Mucosa of rectum (tissue), 2 donors: Measurements from ENCODE around the gene SLC17A4.
A peak's percentile ranks its signal among the peaks of the same experiment; 100 is the strongest.

Experiments
- H3K27ac ChIP-seq, 2 donors: one replicate each; pipeline ENCODE4 v1.7.0; 2013; ENCODE audit warnings: inconsistent platforms in 2 of 2, low read depth in 2 of 2, low read length in 2 of 2
- H3K27me3 ChIP-seq, 2 donors: one replicate each; pipeline ENCODE4 v1.7.0; 2013; ENCODE audit warnings: low read length in 2 of 2; ENCODE audit not compliant: control insufficient read depth in 2 of 2, insufficient read depth in 2 of 2
- H3K36me3 ChIP-seq, 2 donors: one replicate each; pipeline ENCODE4 v1.7.0; 2013; ENCODE audit warnings: low read length in 2 of 2; ENCODE audit not compliant: control insufficient read depth in 2 of 2, insufficient read depth in 2 of 2
- H3K4me1 ChIP-seq, 2 donors: one replicate each; pipeline ENCODE4 v1.7.0; 2013; ENCODE audit warnings: low read length in 2 of 2, mild to moderate bottlenecking in 1 of 2; ENCODE audit not compliant: control insufficient read depth in 2 of 2, insufficient read depth in 2 of 2
- H3K4me3 ChIP-seq, 2 donors: one replicate each; pipeline ENCODE4 v1.7.0; 2013; ENCODE audit warnings: low read length in 2 of 2
- H3K9ac ChIP-seq, 2 donors: one replicate each; pipeline ENCODE4 v1.7.0; 2013; ENCODE audit warnings: low read length in 2 of 2, low read depth in 1 of 2, mild to moderate bottlenecking in 1 of 2
- H3K9me3 ChIP-seq, 2 donors: one replicate each; pipeline ENCODE4 v1.7.0; 2013; ENCODE audit warnings: low read length in 2 of 2; ENCODE audit not compliant: control insufficient read depth in 2 of 2
- donor health status: healthy.
- donor health status: Normal muscosa, but diverticular disease.

SLC17A4 gene, protein sequence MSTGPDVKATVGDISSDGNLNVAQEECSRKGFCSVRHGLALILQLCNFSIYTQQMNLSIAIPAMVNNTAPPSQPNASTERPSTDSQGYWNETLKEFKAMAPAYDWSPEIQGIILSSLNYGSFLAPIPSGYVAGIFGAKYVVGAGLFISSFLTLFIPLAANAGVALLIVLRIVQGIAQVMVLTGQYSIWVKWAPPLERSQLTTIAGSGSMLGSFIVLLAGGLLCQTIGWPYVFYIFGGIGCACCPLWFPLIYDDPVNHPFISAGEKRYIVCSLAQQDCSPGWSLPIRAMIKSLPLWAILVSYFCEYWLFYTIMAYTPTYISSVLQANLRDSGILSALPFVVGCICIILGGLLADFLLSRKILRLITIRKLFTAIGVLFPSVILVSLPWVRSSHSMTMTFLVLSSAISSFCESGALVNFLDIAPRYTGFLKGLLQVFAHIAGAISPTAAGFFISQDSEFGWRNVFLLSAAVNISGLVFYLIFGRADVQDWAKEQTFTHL

DNA sequence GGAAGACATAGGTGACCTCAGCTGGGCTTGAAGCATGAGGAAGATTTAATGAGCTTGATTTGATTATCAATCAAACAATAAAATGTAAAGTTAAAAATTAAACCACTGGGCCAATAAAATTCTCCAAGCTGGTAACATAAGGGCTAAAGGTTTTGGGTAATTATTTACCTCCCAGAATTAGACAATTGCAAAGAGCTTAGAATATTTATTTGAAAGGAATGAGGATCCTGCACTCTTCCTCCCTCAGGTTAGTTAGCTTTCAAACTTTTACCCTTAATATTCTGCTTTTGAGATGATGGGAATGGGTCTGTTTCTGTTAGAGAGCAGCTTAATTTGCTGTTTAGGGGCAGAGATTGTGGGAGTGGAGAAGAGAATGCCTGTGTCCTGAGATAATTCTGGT lies at the start of gene SLC17A4:
SLC17A4 (plus strand) TSS at position 208 of the 400 bp plus-strand sequence. CDS start 7,221 bp downstream, outside the sequence.
- H3K9ac ChIP-seq, result peak within 1 kb of the TSS; percentile 48 to 62
- peak within 1 kb of the TSS; percentile 73 to 82 for H3K27ac ChIP-seq
- H3K9me3 ChIP-seq, result no peaks in the 10 kb centered on the region
- peaks cover 20 to 44% of the 10 kb centered on the region in 2 donors for H3K4me1 ChIP-seq
- no peaks in the 10 kb centered on the region for H3K36me3 ChIP-seq
- H3K4me3 ChIP-seq, result peak within 1 kb of the TSS; percentile 76 to 79
- H3K27me3 ChIP-seq, result no peaks in the 10 kb centered on the region

DNA sequence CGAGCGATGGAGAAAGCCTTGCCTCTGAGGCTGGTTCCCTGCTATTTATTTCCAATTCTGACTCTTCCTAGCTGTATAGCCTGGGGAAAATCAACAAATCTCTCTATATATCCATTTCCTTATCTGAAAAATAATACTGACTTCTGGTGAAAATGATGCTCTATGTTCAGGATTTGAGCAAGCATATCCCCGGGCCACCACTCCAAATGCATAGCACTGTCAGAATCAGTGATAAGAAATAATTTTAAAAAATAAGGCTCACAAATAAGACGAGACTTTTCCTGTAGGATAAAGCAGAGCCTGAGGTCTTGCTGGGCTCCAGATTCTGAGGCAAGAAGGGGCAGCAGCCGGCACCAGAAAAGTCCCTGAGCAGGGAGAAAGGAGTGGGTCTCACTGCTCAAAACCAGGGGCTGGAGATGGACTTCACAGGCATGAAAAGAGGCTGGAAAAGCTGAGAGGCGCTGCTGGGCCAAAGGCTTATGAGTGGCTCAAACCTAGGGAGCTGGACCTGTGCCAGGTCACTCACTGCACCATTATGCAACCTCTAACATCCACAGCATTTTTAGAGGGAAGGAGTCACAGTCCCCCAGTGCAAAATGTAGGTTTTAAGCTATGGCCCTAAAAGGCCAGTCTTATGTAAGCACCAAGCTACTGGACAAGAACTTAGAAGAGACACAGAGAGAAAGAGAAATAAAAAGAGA lies 48.1 kb upstream of the SLC17A4 start:
- Histone ChIP-seq H3K27ac (no peak overlapping the region), H3K4me3 (no peak overlapping the region), H3K4me1 (no peaks in the 10 kb centered on the region), H3K9ac (no peak overlapping the region), H3K27me3 (no peaks in the 10 kb centered on the region), H3K36me3 (no peaks in the 10 kb centered on the region), H3K9me3 (no peaks in the 10 kb centered on the region)

DNA sequence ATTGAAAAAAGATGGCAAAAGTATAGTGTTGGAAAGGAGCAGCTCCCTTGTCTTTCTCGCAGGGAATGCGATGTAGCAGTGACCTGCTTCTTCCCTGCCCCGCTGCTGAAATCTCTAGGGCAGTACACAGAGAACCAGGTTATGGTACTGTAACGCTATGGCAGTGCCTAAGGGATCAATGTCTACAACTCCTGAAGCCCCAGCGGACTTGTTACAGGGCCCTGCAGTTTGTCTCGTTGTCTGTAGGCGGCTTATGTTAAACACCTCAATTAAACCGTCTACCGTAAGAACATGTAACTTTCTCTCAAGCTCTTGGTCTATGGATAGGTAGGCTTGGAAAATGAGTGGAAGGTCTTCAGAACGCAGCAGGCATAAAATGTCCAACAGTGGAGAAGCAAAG lies 44.8 kb upstream of the SLC17A4 start:
- Histone ChIP-seq H3K27me3 (no peaks in the 10 kb centered on the region), H3K4me3 (no peak overlapping the region), H3K36me3 (no peaks in the 10 kb centered on the region)

DNA sequence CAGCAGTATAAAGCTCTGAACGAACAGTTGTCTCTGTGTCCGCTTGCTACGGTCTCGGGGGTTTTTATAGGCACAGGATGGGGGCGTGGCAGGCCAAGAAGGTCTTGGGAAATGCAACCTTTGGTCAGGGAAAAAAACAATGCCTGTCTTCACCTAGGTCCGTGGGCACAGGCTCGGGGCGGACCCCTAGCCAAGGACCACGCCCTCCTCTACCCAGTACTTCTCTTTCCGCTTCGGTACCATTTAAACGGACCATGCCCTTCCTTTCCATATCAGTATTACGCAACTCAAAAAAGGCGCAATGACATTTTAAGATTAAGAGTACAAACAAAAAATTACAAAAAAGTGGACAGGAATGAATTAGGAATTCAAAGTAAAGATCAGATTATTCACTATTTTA lies 44.3 kb upstream of the SLC17A4 start:
- no peak overlapping the region for H3K27ac ChIP-seq
- no peak overlapping the region for H3K4me3 ChIP-seq
- H3K36me3 ChIP-seq, result no peaks in the 10 kb centered on the region
- no peaks in the 10 kb centered on the region for H3K9me3 ChIP-seq
- no peaks in the 10 kb centered on the region for H3K27me3 ChIP-seq
- no peak overlapping the region for H3K9ac ChIP-seq
- no peaks in the 10 kb centered on the region for H3K4me1 ChIP-seq

More for the DNA sequence above, 44.8 kb upstream of the SLC17A4 start:
- no peaks in the 10 kb centered on the region for H3K4me1 ChIP-seq
- H3K9me3 ChIP-seq, result no peaks in the 10 kb centered on the region
- H3K27ac ChIP-seq, result no peak overlapping the region
- H3K9ac ChIP-seq, result no peak overlapping the region

DNA sequence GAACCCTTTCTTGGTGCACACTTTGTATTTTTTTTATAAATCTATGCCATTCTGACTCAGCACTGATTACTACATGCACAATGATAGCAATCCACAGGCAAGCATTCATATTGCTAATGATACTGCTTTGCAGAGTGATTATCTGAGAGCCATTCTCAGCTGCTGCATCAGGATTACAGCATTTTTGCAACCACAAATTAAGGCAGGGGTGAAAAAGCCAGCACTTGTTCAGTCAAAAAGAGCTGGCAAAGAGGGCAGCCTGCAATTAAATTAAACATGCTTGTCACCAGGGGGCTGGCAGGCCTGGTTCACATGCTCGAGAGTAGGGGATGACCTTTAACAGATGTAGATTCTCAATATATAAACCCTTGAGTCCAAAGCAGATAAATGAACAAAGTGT lies 40.7 kb upstream of the SLC17A4 start:
- Histone ChIP-seq H3K36me3 (no peaks in the 10 kb centered on the region), H3K27ac (no peak overlapping the region), H3K4me1 (no peaks in the 10 kb centered on the region), H3K9ac (no peak overlapping the region), H3K9me3 (no peaks in the 10 kb centered on the region), H3K4me3 (no peak overlapping the region), H3K27me3 (no peaks in the 10 kb centered on the region)

DNA sequence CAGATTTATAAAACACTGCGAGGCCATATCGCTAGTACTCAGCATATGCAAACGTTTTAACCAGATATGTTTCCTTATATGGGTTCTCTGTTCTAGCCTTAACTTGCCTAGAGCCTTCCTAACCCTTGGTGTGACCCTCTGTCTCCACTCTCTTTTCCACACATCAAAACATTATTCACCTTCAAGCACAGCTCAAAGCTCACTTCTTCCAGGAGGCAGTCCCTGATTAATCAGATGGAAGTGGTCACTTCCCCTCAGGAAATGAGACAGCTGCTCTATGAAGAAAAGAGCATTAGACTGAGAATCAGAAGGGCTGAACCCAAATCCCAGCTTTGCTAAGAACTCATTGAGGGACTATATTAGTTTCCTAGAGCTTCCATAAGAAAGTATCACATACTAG lies 39.8 kb upstream of the SLC17A4 start:
- Histone ChIP-seq H3K4me3 (no peak overlapping the region), H3K9ac (no peak overlapping the region), H3K36me3 (no peaks in the 10 kb centered on the region), H3K9me3 (no peaks in the 10 kb centered on the region), H3K27me3 (no peaks in the 10 kb centered on the region), H3K4me1 (no peaks in the 10 kb centered on the region), H3K27ac (no peak overlapping the region)

DNA sequence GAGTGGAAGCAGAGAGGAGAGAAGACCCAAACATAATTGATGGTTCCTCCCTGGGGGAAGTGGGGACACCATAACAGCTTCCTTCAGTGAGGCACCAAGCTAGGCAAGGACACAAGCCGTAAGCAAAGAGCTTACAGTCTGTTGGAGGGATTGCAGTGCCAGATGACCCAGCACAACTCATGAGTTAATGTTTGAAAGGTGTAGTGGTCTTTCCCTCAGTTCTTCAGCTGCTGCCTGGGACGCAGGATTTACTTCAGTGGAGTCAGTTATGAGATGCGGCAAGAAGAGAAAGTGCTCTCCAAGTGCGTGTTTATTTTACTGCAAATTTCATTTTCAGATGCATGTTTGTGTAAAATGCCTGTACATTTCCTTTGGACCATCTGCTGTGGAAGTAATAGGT lies 38.7 kb upstream of the SLC17A4 start:
- Histone ChIP-seq H3K36me3 (no peaks in the 10 kb centered on the region), H3K27ac (no peak overlapping the region)

DNA sequence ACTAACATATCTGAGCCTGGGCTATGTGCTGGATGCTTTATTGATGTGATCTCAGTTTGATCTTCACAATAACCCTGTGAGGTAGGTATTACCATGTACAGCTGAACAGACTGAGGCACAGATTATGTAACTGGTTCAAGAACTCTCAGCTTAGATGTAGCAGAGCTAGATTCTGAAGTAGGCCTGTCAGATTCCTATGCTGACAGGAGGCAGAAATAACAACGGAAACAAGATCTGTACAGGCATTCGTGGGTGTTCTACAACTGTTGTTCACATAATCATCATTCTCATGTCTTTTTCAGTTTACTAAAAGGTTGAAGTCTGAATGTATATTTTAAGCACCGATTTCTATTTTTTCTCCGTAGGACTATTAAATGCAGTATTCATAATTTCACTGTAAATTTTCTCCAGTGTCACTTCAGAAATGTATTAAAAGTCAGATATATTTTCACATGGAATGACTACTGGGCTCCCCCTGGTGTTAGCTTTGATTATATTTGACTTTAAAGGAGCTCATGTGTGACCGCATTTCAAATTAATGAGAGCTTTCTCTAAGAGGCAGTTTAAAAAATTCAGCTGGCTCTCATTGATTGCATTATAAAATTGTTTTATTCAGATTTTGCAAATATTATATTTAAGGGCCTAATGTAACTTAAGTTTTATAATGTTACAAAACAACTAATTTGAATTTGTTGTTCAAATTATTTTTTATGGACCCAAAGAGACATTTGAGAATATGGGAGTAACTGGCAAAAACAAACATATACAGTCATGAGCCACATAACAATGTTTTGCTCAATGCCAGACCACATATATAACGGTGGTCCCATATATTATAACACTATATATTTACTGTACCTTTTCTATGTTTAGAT lies 36.4 kb upstream of the SLC17A4 start:
- Histone ChIP-seq H3K36me3 (no peaks in the 10 kb centered on the region), H3K9ac (no peak overlapping the region), H3K4me3 (no peak overlapping the region), H3K9me3 (no peaks in the 10 kb centered on the region), H3K27me3 (no peaks in the 10 kb centered on the region), H3K27ac (no peak overlapping the region), H3K4me1 (no peaks in the 10 kb centered on the region)

More for the DNA sequence above, 38.7 kb upstream of the SLC17A4 start:
- H3K27me3 ChIP-seq, result no peaks in the 10 kb centered on the region
- no peak overlapping the region for H3K9ac ChIP-seq
- H3K4me3 ChIP-seq, result no peak overlapping the region
- H3K4me1 ChIP-seq, result no peaks in the 10 kb centered on the region
- no peaks in the 10 kb centered on the region for H3K9me3 ChIP-seq

DNA sequence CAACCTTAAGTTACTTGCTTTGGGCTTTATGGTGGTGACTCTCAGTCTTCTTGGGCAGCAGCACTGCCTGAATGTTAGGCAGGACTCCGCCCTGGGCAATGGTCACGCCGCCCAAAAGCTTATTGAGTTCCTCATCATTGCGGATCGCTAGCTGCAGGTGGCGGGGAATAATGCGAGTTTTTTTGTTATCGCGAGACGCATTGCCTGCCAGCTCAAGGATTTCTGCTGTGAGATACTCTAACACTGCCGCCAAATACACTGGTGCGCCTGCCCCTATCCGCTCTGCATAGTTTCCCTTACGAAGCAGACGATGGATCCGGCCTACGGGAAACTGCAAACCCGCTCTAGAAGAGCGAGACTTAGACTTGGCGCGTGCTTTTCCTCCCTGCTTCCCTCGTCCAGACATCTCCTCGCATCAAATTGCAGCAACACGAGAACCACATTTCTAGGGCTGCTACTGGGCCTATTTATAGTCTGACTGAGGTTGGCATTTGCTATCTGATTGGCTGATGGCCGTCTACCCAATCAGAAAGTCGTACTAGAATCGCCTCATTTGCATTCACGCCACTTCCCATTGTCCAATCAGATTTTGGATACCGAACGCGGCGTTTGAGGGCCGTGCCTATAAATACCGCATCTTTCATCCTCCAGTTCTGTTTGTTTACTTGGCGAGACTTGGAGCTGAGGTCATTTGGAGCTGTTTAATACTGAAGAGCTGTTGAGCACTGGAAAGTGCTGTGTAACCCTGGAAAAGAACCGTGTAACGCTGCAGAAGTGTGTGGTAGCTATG lies 28.2 kb upstream of the SLC17A4 start:
- no peaks in the 10 kb centered on the region for H3K36me3 ChIP-seq
- no peaks in the 10 kb centered on the region for H3K4me1 ChIP-seq
- no peak overlapping the region for H3K4me3 ChIP-seq
- H3K9ac ChIP-seq, result no peak overlapping the region
- no peaks in the 10 kb centered on the region for H3K9me3 ChIP-seq
- H3K27ac ChIP-seq, result no peak overlapping the region
- H3K27me3 ChIP-seq, result peaks cover 0 to 3% of the 10 kb centered on the region in 2 donors
